Stimulated activated CD8-positive, alpha-beta memory T cell treated with anti-CD3 and anti-CD28 coated beads, Interleukin-7, amount 100 ng/mL, for 1 hour (primary cell): ENCODE results near the gene TMEM235.

Source experiments
- DNase-seq, 2 donors: peaks; one replicate each; pipeline ENCODE4 v3.0.0-alpha.2; 2020; ENCODE audit warnings: low read depth in 2 of 2

Gene TMEM235

GRCh38 chr17:78255029-78255656, 23.7 kb downstream of the TMEM235 start:
- DNase-seq, result no peak

DNA sequence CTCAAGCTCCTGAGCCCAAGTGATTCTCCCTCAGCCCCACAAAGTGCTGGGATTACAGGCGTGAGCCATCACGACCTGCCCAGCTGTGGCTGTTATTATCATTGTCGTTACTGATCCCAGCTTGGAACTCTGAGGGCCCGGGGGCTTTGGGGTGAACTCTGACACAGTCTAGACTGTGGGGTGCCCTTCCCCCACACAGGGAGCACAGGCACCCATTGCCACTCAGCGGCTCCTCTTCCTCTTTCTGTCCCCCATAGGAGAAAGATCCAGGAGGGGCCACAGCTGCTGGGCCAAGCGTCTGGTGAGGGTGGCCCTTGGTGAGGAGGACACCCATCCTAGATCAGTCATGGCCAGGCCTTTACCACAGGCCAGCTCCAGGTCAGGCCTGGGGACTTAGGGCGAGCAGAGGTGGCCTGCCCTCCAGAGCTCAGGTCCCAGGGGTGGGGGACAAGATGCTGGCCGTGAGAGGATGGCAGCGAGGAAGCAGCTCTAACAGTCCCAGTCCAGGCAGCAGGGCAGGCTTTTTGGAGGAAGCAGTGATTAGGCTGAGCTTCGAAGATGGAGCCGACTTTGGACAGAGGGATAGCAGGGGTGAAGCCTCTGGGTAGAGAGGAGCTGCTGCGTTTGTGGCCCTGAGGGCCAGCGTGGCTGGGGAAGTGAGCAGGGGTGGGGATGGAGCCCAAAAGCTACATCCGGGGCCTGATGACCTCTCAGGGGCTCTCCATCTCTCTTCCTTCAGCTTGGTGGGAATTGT, 24.7 kb downstream of the TMEM235 start:
- DNase-seq, result no peak

- DNase-seq, result no peak
These were observed 25.5 kb downstream of the TMEM235 start for GRCh38 chr17:78256707-78257591.

DNA sequence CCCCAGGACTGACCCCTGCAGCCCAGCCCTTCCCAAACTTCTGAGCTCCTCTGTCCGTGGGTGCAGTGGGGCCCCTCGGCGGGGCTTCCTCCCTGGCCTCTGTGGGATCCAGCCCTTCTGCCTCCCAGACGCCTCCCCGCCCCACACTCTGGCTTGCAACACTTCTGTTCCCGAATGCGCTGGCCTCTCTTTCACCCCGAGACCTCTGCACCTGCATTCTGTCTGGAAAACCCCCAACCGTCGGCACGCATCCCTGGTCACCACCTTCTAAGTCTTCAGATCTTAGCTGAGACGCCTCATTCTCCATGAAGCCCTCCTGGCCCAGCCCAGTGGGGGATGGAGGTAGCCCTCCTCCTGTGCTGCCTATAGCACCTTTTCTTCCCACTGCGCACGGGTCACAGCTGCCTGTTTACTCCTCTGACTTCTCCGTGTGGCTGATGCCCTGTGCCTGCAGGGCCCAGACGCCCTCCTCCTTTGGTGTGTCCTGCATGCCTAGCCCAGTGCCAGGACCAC, 26.4 kb downstream of the TMEM235 start:
- no peak for DNase-seq

GRCh38 chr17:78258323-78259191, 27.1 kb downstream of the TMEM235 start:
- DNase-seq, result no peak

DNA sequence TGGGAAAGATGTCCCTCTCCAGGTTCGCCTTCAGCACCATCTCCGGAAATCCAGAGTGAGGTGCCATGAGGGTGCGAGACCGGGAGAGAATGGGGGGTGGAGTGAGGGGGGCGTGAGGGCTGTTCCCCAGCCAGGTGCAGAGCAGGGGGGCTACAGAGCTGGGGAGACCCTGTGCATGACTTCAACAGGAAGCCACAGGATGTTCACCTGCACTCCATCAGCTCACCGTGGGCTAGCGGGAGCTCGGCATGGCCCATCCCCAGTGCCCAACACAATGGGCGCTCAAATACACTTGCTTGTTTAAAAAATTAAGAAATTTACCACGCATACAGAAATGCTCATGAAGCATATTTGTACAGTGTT, 27.7 kb downstream of the TMEM235 start:
- DNase-seq, result no peak

GRCh38 chr17:78263063-78263735, 31.8 kb downstream of the TMEM235 start:
- no peak for DNase-seq

- DNase-seq, result no peak
These were observed 32.4 kb downstream of the TMEM235 start for GRCh38 chr17:78263736-78264340.

GRCh38 chr17:78264590-78264989, 33.2 kb downstream of the TMEM235 start:
- no peak for DNase-seq

DNA sequence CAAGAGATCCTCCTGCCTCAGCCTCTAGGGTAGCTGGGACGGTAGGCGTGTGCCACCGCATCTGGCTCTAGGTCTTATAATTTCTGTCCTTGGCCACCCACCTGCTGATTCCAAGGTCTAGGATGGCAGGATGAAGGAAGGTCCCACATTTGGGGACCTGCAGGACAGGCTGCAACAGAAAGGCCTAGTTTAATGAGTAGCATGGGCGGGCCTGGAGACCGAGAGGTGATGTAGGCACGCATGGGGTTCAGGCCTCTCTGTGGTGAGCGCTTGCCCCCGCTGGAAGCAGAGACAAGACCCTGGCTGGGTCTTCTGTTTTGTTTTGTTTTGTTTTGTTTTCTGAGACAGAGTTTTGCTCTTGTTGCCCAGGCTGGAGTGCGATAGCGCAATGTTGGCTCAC, 33.7 kb downstream of the TMEM235 start:
- no peak for DNase-seq

DNA sequence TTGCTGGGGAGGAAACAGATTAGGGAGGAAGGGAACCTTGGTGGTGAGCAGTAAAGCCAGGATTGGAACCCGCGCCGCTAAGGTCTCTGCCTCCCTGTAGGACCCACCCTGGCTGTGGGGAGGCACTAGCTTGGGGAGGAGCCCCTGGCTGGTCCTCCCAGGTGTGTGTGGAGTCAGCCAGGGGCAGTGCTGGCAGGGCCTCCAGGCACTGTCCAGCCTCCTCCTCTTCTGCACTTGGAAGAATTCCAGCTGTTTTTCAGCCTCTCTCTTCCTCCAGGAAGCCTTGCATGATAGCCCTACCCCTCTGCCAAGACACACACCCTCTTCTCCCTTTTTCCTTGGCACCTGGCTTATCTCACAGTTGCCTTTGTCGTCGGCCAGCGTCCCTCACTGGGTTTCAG, 34.8 kb downstream of the TMEM235 start:
- DNase-seq, result no peak

DNA sequence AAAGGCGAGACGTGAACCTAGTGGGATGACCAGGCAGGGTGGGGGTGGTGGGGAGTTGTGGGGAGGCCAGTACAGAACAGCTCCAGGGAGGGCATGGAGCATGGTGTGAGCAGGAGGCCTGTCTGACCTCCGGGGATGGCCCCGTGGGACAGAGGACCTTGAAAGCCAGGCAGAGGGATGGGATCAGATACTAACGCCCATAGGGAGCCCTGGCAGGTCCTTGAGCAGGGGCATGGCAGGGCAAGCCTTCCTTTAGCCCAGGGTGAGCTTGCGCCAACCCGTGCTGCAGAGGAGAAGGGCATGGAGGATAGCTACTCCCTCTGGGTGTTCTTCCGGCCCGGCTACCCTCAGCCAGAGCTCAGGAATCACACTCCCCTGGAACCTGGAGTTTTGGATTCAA, 35.3 kb downstream of the TMEM235 start:
- DNase-seq, result no peak

DNA sequence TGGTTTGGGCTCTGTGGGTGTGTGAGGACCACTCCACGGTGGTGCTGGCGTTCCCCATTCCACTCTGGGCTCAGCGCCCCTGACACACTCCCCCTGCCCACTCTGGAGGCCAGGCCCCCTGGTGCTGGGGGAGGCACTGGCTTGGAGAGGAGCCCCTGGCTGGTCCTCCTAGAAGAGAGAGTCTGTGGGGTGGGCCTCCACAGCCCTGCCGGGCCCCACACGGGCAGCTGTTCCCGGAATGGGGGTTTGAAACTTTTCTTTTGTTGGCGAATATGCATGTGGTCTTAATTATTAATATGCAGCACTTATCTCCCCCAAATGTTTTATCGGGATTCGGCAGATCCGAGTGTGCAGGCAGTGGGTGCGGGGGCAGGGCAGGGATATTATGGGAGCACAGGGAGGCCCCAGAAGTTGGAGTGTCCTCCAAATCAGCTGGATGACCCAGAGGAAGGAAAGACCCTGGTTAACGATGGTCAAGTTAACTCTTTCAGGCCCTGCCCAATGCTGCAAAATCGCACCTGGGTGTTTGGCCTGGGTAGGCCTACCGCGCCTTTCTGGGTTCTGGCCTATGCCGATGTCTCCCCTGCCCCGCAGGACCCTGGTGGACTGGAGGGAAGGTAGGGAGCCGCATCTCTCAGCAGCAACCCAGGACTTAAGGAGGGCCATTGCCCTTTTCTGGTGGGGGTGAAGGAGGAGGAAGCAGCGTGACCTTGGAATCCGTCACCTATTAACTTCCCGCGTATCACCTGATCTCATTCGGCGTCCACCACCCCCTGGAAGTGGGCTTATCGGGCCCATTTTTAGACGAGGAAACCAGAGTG, 36.0 kb downstream of the TMEM235 start:
- no peak for DNase-seq

- DNase-seq, result no peak
These were observed 36.9 kb downstream of the TMEM235 start for GRCh38 chr17:78268191-78268874.

GRCh38 chr17:78268951-78269905, 37.8 kb downstream of the TMEM235 start:
- DNase-seq, result no peak

DNA sequence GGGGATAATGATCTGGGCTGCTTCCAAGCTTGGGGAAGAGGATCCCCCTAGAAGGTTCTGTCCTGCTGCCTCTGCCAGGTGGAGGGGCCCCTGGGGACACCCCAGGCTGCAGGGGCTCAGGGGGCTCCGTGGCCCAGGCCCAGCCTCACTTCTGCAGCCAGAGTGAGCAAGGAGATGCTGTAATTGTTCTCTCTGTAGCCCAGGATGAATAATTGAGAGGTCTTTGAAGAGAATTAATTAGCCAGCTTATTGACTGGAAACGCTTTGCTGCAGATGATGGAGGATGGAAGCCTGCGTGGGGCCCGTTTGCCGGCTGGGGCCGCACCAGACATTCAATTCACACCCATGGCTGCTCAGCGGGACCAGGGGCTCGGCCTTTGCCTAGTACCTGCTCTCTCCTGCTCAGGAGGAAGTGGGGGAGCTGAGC, 38.5 kb downstream of the TMEM235 start:
- DNase-seq, result no peak

DNA sequence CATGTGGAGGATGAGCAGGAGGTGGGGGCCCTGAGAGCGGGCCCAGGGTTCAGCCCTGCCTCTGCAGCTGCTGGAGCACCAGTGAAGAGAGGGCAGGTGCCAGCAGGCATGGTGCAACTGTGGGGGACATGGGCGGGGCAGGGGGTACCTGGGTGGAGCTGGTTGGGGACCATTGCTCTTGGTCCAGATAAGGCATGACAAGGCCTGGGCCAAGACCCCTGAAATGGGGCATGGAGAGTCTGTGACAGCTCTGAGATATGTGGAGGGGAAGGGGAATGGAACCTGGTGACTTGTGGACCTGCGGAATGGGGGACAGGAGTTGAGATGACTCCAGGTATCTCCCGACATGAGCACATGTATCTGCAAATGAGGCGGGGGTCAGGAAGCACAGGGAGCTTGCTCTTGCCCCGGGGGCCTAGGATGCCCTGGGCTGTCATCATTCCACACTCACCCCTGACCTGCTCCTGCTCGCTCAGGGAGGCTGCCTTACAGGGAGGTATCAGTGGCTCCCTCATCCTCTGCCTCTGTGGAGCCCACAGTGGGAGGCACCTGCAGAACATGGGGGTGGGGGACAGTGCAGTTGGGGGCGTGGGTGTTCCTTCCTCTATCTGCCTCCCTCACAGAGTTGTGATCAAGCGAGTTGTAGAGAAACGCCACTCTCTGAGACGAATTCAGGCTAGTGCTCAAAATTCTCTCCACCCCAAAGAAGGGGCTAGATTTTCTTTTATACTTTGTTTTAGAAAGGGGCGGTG, 40.2 kb downstream of the TMEM235 start:
- no peak for DNase-seq
